Measurements from ENCODE around the gene BMP2K.
"Not testable (repeated sequence)": the region's sequence is repeated elsewhere in the genome, so short reads cannot be mapped to it uniquely, and the experiment has no call there.

BMP2K gene

GRCh38 chr4:78901882-78902281 is 125.7 kb downstream of the BMP2K start:
- no peak for DNase-seq (ENCODE audit: low read depth)
- no peak overlapping the region for H3K4me3 ChIP-seq (ENCODE audit: low read length)

GRCh38 chr4:78902298-78902697 is 126.1 kb downstream of the BMP2K start:
- TF ChIP-seq, protein P1, sequence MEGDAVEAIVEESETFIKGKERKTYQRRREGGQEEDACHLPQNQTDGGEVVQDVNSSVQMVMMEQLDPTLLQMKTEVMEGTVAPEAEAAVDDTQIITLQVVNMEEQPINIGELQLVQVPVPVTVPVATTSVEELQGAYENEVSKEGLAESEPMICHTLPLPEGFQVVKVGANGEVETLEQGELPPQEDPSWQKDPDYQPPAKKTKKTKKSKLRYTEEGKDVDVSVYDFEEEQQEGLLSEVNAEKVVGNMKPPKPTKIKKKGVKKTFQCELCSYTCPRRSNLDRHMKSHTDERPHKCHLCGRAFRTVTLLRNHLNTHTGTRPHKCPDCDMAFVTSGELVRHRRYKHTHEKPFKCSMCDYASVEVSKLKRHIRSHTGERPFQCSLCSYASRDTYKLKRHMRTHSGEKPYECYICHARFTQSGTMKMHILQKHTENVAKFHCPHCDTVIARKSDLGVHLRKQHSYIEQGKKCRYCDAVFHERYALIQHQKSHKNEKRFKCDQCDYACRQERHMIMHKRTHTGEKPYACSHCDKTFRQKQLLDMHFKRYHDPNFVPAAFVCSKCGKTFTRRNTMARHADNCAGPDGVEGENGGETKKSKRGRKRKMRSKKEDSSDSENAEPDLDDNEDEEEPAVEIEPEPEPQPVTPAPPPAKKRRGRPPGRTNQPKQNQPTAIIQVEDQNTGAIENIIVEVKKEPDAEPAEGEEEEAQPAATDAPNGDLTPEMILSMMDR (IDR thresholded peaks at IDR 0.05; ENCODE audit: insufficient read depth, low read depth, low read length, missing control alignments), result no peak
- no peak for DNase-seq (ENCODE audit: low read depth)
- no peak overlapping the region for H3K4me3 ChIP-seq (ENCODE audit: low read length)

More at GRCh38 chr4:78901882-78902281, 125.7 kb downstream of the BMP2K start:
- TF ChIP-seq, protein P1 (IDR thresholded peaks at IDR 0.05; ENCODE audit: insufficient read depth, low read depth, low read length, missing control alignments), result no peak

DNA sequence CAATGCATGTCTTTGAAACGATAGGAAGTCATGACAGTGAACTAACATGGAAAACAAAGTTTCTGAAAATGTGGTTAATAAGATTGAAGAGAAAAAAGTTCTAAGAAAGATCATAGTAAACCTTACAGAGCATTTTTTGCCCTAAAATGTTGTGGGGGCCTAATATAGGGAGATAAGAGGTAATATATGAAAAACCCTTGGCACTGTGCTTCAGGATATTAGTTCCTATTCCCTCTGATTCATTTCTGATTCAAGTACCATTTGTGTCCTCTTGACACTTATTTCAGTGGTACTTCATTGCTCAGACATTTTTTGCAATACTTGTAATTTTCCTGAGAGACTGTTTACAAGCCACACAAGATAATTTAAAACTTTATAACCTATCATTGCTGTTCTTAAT is 128.0 kb downstream of the BMP2K start:
- DNase-seq (ENCODE audit: low read depth), result no peak
- TF ChIP-seq, protein P1 (IDR thresholded peaks at IDR 0.05; ENCODE audit: insufficient read depth, low read depth, low read length, missing control alignments), result no peak
- H3K4me3 ChIP-seq (ENCODE audit: low read length), result no peak overlapping the region

- TF ChIP-seq, protein P1 (IDR thresholded peaks at IDR 0.05; ENCODE audit: insufficient read depth, low read depth, low read length, missing control alignments), result no peak
- H3K4me3 ChIP-seq (ENCODE audit: low read length), result no peak overlapping the region
- no peak for DNase-seq (ENCODE audit: low read depth)
Observed at GRCh38 chr4:78907638-78908037, 131.5 kb downstream of the BMP2K start.

- H3K4me3 ChIP-seq (ENCODE audit: low read length); DNase-seq (ENCODE audit: low read depth): not testable (repeated sequence)
Observed at GRCh38 chr4:78908974-78909373, 132.8 kb downstream of the BMP2K start.

GRCh38 chr4:78910612-78911011 is 134.5 kb downstream of the BMP2K start:
- H3K4me3 ChIP-seq (ENCODE audit: low read length), result no peak overlapping the region
- DNase-seq (ENCODE audit: low read depth), result no peak
- TF ChIP-seq, protein P1 (IDR thresholded peaks at IDR 0.05; ENCODE audit: insufficient read depth, low read depth, low read length, missing control alignments), result no peak

GRCh38 chr4:78922207-78922606 is 146.1 kb downstream of the BMP2K start:
- peak; percentile 27 for DNase-seq (ENCODE audit: low read depth)
- TF ChIP-seq, protein P1 (IDR thresholded peaks at IDR 0.05; ENCODE audit: insufficient read depth, low read depth, low read length, missing control alignments), result no peak
- H3K4me3 ChIP-seq (ENCODE audit: low read length), result no peak overlapping the region
